ENCODE data around the gene CSAG3. TPM values are rescaled to one million over a fixed set of nuclear protein-coding genes. Genes with fewer than 3 reads are reported as not detected.
"Not testable (repeated sequence)": the region's sequence is repeated elsewhere in the genome, so short reads cannot be mapped to it uniquely, and the experiment has no call there.

CSAG3 gene
- total RNA-seq, 1 experiment from 2014 or later: 0.52 TPM

DNA sequence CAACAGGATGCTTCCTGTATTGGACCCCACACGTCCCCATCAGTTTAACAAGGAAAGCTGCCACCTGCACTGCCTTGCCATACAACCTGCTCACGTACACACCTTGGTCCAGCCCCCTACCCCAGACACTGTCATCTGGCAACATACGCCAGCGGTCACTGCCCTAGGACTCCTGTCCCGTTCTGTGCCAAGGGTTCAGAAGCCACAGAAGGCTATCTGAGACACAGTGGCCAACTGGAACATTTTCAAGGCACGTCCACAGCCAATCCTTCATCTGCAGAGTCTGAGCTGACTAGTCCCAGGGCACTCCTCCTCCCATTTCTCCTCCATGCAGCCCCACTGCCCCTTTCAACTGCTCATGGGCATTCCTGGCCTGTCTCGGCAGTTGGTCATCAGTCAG is 2.6 kb downstream of the CSAG3 start:
- not testable (repeated sequence) for H3K27me3 ChIP-seq (ENCODE audit: control insufficient read depth, insufficient read depth, low read length); H3K4me3 ChIP-seq (ENCODE audit: insufficient read depth, low read depth, low read length); DNase-seq; H3K36me3 ChIP-seq (replicated peaks; ENCODE audit: control insufficient read depth, insufficient read depth, low read length)

DNA sequence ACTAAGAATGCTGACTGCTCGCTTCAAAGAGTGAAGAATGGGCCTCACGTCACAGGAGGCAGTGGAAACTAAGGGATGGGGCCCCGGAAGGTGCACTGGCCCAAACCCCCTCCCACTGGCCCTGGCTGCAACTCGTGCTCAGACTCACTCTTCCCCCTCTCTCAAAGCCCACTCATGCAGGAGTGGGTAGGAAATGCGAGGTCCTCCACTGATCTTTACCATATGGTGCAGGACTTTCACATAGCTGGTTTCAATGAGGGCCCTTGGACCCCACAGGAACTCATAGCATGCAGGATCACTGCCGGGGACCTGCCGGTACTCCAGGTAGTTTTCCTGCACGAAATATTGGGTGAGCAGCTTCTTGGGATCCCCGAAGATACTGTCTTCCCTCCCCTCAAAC is 7.5 kb downstream of the CSAG3 start:
- H3K4me3 ChIP-seq (ENCODE audit: insufficient read depth, low read depth, low read length); DNase-seq: not testable (repeated sequence)

DNA sequence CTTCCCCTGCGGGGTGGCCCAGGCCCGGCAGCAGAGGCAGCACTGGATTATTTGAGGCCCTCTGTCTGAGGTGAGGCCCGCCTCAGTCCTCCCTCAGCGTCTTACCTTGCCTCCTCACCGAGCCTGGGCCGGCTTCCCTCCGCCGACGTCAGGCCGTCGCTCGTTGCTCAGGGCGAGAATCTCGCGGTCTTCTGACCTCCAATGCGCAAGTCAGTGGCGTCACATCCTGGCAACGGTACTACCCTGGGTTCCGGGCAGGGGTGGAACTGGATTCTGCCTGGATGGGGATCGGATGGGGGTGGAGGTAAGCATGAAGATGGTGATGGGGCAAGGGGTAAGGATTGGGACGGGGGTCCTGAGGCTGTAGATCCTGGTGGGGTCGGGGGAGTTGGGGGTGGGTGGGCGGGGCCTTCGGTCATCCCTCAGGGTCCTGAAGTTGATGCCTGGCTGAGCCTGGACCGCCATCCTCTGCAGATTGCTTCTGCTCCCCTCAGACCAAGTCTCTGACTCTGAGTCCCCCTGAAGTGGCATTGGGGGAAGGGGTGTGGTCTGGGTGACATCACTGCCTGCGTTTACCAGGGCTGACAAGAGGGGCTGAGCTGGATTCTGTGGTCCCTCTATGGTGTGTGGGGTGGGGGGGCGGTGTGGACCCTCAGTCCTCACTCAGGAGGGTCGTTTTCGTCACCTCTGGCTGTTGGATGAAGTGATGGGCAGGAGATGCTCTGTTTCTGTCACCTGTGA is 10.7 kb downstream of the CSAG3 start, which contains the start of gene MAGEA6:
Gene MAGEA6, minus strand, starts transcription at position 141 of the 741 bp plus-strand sequence. CDS start 2,039 bp downstream, outside the sequence.
- not testable (repeated sequence) for DNase-seq; H3K27me3 ChIP-seq (ENCODE audit: control insufficient read depth, insufficient read depth, low read length); H3K36me3 ChIP-seq (replicated peaks; ENCODE audit: control insufficient read depth, insufficient read depth, low read length); H3K4me3 ChIP-seq (ENCODE audit: insufficient read depth, low read depth, low read length)

More for the DNA sequence above, 7.5 kb downstream of the CSAG3 start:
- not testable (repeated sequence) for H3K36me3 ChIP-seq (replicated peaks; ENCODE audit: control insufficient read depth, insufficient read depth, low read length); H3K27me3 ChIP-seq (ENCODE audit: control insufficient read depth, insufficient read depth, low read length)

DNA sequence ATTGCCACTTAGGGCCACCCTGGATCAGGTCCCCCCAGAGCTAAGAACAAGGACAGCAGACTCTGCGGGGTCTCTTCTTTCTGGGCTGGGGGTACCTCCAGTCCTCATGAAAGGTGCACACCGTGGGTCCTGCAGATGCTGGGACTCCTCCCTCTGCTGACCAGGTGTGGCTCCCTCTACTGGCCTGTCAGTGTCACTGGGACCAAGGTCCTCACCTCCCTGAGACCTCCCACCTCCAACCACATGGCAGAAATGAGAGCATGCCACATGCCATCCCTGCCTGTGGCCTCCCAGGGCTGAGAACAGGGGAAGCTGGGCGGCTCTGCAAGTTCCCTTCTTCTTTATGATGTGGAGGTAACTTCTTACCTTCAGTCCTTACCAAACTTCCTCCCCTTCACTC is 28.0 kb downstream of the CSAG3 start:
- not testable (repeated sequence) for DNase-seq; H3K36me3 ChIP-seq (replicated peaks; ENCODE audit: control insufficient read depth, insufficient read depth, low read length); H3K4me3 ChIP-seq (ENCODE audit: insufficient read depth, low read depth, low read length); H3K27me3 ChIP-seq (ENCODE audit: control insufficient read depth, insufficient read depth, low read length)

DNA sequence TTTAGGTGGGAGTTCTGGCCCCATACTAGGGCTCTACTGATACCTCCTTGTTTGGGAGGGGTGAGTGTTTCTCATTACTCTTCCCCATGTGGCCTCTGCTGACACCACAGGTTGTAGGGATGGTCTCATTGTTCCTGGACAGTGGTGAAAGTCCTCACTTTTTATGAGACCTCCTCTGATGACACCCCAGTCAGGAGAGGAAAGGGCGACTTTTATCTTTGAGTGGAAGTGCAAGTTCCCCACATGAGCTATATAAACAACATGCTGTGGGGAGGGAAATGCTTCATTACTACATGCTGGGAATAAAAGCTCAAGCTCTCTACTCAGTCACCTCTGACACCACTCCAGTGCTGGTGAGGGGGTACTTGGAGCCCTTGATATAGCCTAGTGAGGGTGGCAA is 39.9 kb downstream of the CSAG3 start:
- no peak overlapping the region for H3K4me3 ChIP-seq (ENCODE audit: insufficient read depth, low read depth, low read length)
- H3K27me3 ChIP-seq (ENCODE audit: control insufficient read depth, insufficient read depth, low read length): no peaks in the 10 kb centered on the region
- no peaks in the 10 kb centered on the region for H3K36me3 ChIP-seq (replicated peaks; ENCODE audit: control insufficient read depth, insufficient read depth, low read length)
- no peak for DNase-seq

DNA sequence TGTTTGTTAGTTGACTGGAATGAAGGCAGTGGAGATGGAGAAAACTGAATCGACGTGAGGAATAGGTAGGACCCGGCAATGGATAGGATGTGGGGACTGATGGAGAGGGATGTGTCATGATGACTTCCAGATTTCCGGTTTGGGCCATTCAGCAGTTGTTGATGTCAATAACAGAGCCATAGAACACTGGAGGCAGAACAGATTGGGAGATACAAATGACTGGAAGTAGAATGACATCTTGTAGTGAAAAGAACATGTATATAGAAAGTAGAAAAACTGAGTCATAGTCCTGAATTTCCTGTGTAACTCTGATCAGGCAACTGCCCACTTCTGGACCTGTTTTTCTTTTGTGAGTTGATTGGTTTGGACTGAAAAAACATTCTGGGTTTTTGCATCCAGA is 47.0 kb downstream of the CSAG3 start:
- Histone ChIP-seq H3K36me3 (replicated peaks; ENCODE audit: control insufficient read depth, insufficient read depth, low read length) (no peaks in the 10 kb centered on the region), H3K27me3 (ENCODE audit: control insufficient read depth, insufficient read depth, low read length) (no peaks in the 10 kb centered on the region), H3K4me3 (ENCODE audit: insufficient read depth, low read depth, low read length) (no peak overlapping the region)
- DNase-seq: no peak

Other genes starting within 250 kb of the CSAG3 start
- 3.5 and 3.8 TPM in 2 replicates for gene GABRQ, start 121.3 kb upstream of the CSAG3 start, total RNA-seq (2014; rRNA removed; shearing (Covaris generic))
- 0.07 TPM in 1 of 2 replicates, not detected in the other for gene MAGEA3, start 60.4 kb upstream of the CSAG3 start, total RNA-seq (2014; rRNA removed; shearing (Covaris generic))
- 0.28 TPM in 1 of 2 replicates, not detected in the other for gene CSAG2, start 49.9 kb upstream of the CSAG3 start, total RNA-seq (2014; rRNA removed; shearing (Covaris generic))
- 3.1 TPM in 1 of 2 replicates, not detected in the other for gene MAGEA2B, start 44.6 kb upstream of the CSAG3 start, total RNA-seq (2014; rRNA removed; shearing (Covaris generic))
- gene CSAG1, start 25.5 kb upstream of the CSAG3 start, total RNA-seq (2014; rRNA removed; shearing (Covaris generic)): not detected in 2 replicates
- gene MAGEA12, start 25.5 kb upstream of the CSAG3 start, total RNA-seq (2014; rRNA removed; shearing (Covaris generic)): not detected in 2 replicates
- gene MAGEA2, start 5.4 kb upstream of the CSAG3 start, total RNA-seq (2014; rRNA removed; shearing (Covaris generic)): 1.2 and 3.5 TPM in 2 replicates
- not detected in 2 replicates for gene MAGEA6, start 10.5 kb downstream of the CSAG3 start, total RNA-seq (2014; rRNA removed; shearing (Covaris generic))
- gene CETN2, start 71.5 kb downstream of the CSAG3 start, total RNA-seq (2014; rRNA removed; shearing (Covaris generic)): 22.3 and 26.2 TPM in 2 replicates
- gene NSDHL, start 71.8 kb downstream of the CSAG3 start, total RNA-seq (2014; rRNA removed; shearing (Covaris generic)): 17.2 and 18.0 TPM in 2 replicates
- 7.0 and 7.8 TPM in 2 replicates for gene ZNF185, start 138.8 kb downstream of the CSAG3 start, total RNA-seq (2014; rRNA removed; shearing (Covaris generic))
- 0.22 TPM in 1 of 2 replicates, not detected in the other for gene PNMA5, start 234.9 kb downstream of the CSAG3 start, total RNA-seq (2014; rRNA removed; shearing (Covaris generic))